ENCODE results near the gene HOXD8.

The HOXD8 gene

GRCh38 chr2:176135035-176135440 is 5.5 kb downstream of the HOXD8 start:
- no peak for TF ChIP-seq SIN3A (IDR thresholded peaks at IDR 0.05; ENCODE audit: borderline replicate concordance, insufficient read depth, low read length)
- TF ChIP-seq FOXP2 (optimal IDR thresholded peaks at IDR 0.05; ENCODE audit: borderline replicate concordance, extremely low read depth, extremely low read length, insufficient read depth) = no peak
- TF ChIP-seq POLR2AphosphoS5 (IDR thresholded peaks at IDR 0.05; ENCODE audit: low read depth, low read length) = no peak
- no peak for TF ChIP-seq TAF1 (IDR thresholded peaks at IDR 0.05; ENCODE audit: borderline replicate concordance, insufficient read depth, low read length)
- TF ChIP-seq REST (IDR thresholded peaks at IDR 0.05; ENCODE audit: insufficient read depth in 1 of 2, low read depth in 2 of 2, low read length in 2 of 2) = no peak

DNA sequence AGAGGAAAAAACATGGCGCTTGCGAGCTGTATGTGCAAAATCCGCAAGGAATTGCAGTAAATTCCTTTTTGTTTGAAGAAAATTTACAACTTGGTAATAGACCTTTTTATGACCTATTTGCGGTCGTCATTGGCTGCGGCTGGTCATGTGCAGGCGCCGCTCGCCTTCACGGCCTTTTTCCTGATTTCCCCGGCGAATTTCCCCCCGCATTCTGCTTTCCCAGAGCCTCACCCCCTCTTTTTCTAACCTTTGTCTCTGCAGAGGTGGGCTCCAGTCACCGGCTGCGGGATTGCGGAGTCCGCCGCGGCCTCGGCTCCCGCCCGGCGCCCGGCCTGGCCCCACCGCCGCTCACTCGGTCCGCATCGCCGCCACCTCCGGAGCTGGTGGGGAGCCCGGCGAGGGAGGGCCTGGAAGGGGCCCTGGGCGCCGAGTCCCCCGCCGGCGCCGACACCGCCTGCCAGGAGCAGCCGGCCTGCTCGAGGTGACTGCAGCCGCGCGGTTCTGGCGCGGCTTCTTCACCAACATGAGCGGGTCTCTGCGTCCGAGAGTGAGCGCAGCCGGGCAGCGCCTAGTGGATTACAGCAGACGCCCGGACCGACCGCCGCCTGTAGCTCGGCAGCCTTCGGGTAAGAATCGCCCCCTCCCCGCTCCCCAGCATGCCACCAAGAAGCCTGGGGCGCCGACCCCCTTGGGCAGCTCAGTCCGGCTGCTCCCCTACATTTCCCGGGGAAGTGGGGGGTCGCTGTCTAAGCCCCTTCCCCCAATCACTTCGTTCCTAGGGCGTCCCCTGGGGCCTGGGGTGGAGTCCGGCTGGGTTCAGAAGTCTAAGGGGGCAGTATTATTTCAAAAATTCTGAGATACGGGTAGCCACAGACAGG is 7.1 kb downstream of the HOXD8 start:
- no peak for TF ChIP-seq POLR2AphosphoS5 (IDR thresholded peaks at IDR 0.05; ENCODE audit: low read depth, low read length)
- no peak for TF ChIP-seq SIN3A (IDR thresholded peaks at IDR 0.05; ENCODE audit: borderline replicate concordance, insufficient read depth, low read length)
- no peak for TF ChIP-seq FOXP2 (optimal IDR thresholded peaks at IDR 0.05; ENCODE audit: borderline replicate concordance, extremely low read depth, extremely low read length, insufficient read depth)
- TF ChIP-seq TAF1 (IDR thresholded peaks at IDR 0.05; ENCODE audit: borderline replicate concordance, insufficient read depth, low read length) = no peak
- no peak for TF ChIP-seq REST (IDR thresholded peaks at IDR 0.05; ENCODE audit: insufficient read depth in 1 of 2, low read depth in 2 of 2, low read length in 2 of 2)

GRCh38 chr2:176137252-176137580 is 7.7 kb downstream of the HOXD8 start:
- TF ChIP-seq FOXP2 (optimal IDR thresholded peaks at IDR 0.05; ENCODE audit: borderline replicate concordance, extremely low read depth, extremely low read length, insufficient read depth) (no peak), POLR2AphosphoS5 (IDR thresholded peaks at IDR 0.05; ENCODE audit: low read depth, low read length) (no peak), TAF1 (IDR thresholded peaks at IDR 0.05; ENCODE audit: borderline replicate concordance, insufficient read depth, low read length) (no peak), SIN3A (IDR thresholded peaks at IDR 0.05; ENCODE audit: borderline replicate concordance, insufficient read depth, low read length) (no peak), REST (IDR thresholded peaks at IDR 0.05; ENCODE audit: insufficient read depth in 1 of 2, low read depth in 2 of 2, low read length in 2 of 2) (no peak)

DNA sequence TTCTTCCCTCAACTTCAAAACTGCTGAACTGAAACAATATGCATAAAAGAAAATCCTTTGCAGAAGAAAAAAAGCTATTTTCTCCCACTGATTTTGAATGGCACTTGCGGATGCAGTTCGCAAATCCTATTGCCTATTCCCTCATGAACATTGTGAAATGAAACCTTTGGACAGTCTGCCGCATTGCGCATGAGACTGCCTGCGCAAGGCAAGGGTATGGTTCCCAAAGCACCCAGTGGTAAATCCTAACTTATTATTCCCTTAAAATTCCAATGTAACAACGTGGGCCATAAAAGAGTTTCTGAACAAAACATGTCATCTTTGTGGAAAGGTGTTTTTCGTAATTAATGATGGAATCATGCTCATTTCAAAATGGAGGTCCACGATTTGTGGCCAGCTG is 8.4 kb downstream of the HOXD8 start:
- TF ChIP-seq POLR2AphosphoS5 (IDR thresholded peaks at IDR 0.05; ENCODE audit: low read depth, low read length) (no peak), TAF1 (IDR thresholded peaks at IDR 0.05; ENCODE audit: borderline replicate concordance, insufficient read depth, low read length) (no peak), SIN3A (IDR thresholded peaks at IDR 0.05; ENCODE audit: borderline replicate concordance, insufficient read depth, low read length) (no peak), FOXP2 (optimal IDR thresholded peaks at IDR 0.05; ENCODE audit: borderline replicate concordance, extremely low read depth, extremely low read length, insufficient read depth) (no peak), REST (IDR thresholded peaks at IDR 0.05; ENCODE audit: insufficient read depth in 1 of 2, low read depth in 2 of 2, low read length in 2 of 2) (no peak)
